NCI-H446 treated with DMSO at 0.1 percent for 48 hours (cell line): Measurements from ENCODE around the gene ABCA13.

Experiments used
- DNase-seq: peaks from one replicate; lab custom pipeline; 2025; lab: John Stamatoyannopoulos, UW

The ABCA13 gene

GRCh38 chr7:48376263-48376662, 205.0 kb downstream of the ABCA13 start:
- DNase-seq = no peak

- no peak for DNase-seq
Measured at GRCh38 chr7:48380921-48381320, 209.7 kb downstream of the ABCA13 start.

- DNase-seq = no peak
Measured at GRCh38 chr7:48381571-48381970, 210.3 kb downstream of the ABCA13 start.

GRCh38 chr7:48384180-48384752, 213.0 kb downstream of the ABCA13 start:
- DNase-seq = no peak

- no peak for DNase-seq
Measured at GRCh38 chr7:48387932-48388331, 216.7 kb downstream of the ABCA13 start.

GRCh38 chr7:48388911-48389310, 217.7 kb downstream of the ABCA13 start:
- DNase-seq = no peak

GRCh38 chr7:48389977-48390376, 218.7 kb downstream of the ABCA13 start:
- DNase-seq = no peak

GRCh38 chr7:48390388-48391327, 219.4 kb downstream of the ABCA13 start:
- no peak for DNase-seq

GRCh38 chr7:48398191-48398590, 226.9 kb downstream of the ABCA13 start:
- DNase-seq = no peak

GRCh38 chr7:48402721-48403120, 231.5 kb downstream of the ABCA13 start:
- DNase-seq = no peak

- DNase-seq = no peak
Measured at GRCh38 chr7:48408731-48409130, 237.5 kb downstream of the ABCA13 start.

- no peak for DNase-seq
Measured at GRCh38 chr7:48411619-48412018, 240.4 kb downstream of the ABCA13 start.

- no peak for DNase-seq
Measured at GRCh38 chr7:48414011-48414732, 242.9 kb downstream of the ABCA13 start.

- no peak for DNase-seq
Measured at GRCh38 chr7:48416327-48416908, 245.2 kb downstream of the ABCA13 start.

GRCh38 chr7:48419401-48419800, 248.1 kb downstream of the ABCA13 start:
- DNase-seq = no peak

GRCh38 chr7:48420206-48420605, 248.9 kb downstream of the ABCA13 start:
- peak; percentile 43 for DNase-seq

GRCh38 chr7:48421357-48421756, 250.1 kb downstream of the ABCA13 start:
- DNase-seq = no peak

- peak; percentile 17 for DNase-seq
Measured at GRCh38 chr7:48424731-48425130, 253.5 kb downstream of the ABCA13 start.

GRCh38 chr7:48426331-48426965, 255.2 kb downstream of the ABCA13 start:
- no peak for DNase-seq

GRCh38 chr7:48426966-48427555, 255.8 kb downstream of the ABCA13 start:
- DNase-seq = no peak

- DNase-seq = no peak
Measured at GRCh38 chr7:48427671-48428070, 256.4 kb downstream of the ABCA13 start.
